HAP-1 (cell line): ENCODE data around the gene AKAP1.
A peak's percentile ranks its signal among the peaks of the same experiment; 100 is the strongest.

Source experiments
- DNase-seq, 2 experiments: peaks; one replicate each; pipeline ENCODE4 v3.0.0-alpha.2; 2016 to 2020; ENCODE audit warnings: low spot score in 2 of 2
- H3K27me3 ChIP-seq: fragments of 250-450 bp; sonication (Bioruptor Pico); 2 replicates; pipeline ENCODE4 v1.5.1; 2020; ENCODE audit warnings: low read depth, mild to moderate bottlenecking, moderate library complexity
- H3K36me3 ChIP-seq: fragments of 250-450 bp; sonication (Bioruptor Pico); replicated peaks from 2 replicates; pipeline ENCODE4 v1.5.1; 2020; ENCODE audit warnings: mild to moderate bottlenecking
- H3K4me1 ChIP-seq: fragments of 250-450 bp; sonication (Bioruptor Pico); 2 replicates; pipeline ENCODE4 v1.5.1; 2020; ENCODE audit warnings: mild to moderate bottlenecking
- H3K4me3 ChIP-seq: fragments of 250-450 bp; sonication (Bioruptor Pico); 2 replicates; pipeline ENCODE4 v1.5.1; 2020; ENCODE audit warnings: mild to moderate bottlenecking, moderate library complexity
- H3K9me3 ChIP-seq: fragments of 250-450 bp; sonication (Bioruptor Pico); 2 replicates; pipeline ENCODE4 v1.5.1; 2020; ENCODE audit warnings: mild to moderate bottlenecking, moderate library complexity
- in situ Hi-C: fragments of 300-500 bp; cut with MboI; formaldehyde crosslinking; loops from 3 replicates; pipeline ENCODE4 v1.14.3; 2020; ENCODE audit warnings: low sequenced_read_pairs, inconsistent platforms, mixed read lengths

Gene AKAP1

DNA sequence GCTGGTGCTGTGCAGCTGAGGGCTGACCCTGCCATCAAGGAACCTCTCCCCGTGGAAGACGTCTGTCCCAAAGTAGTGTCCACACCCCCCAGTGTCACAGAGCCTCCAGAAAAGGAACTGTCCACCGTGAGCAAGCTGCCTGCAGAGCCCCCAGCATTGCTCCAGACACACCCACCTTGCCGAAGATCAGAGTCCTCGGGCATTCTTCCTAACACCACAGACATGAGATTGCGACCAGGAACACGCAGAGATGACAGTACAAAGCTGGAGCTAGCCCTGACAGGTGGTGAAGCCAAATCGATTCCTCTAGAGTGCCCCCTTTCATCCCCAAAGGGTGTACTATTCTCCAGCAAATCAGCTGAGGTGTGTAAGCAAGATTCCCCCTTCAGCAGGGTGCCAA lies 20.5 kb downstream of the AKAP1 start:
- H3K4me1 ChIP-seq, result peaks cover under 1% of the 10 kb centered on the region; the same call in 1 of the 2 replicates
- DNase-seq, result no peak
- no peaks in the 10 kb centered on the region for H3K27me3 ChIP-seq
- no peaks in the 10 kb centered on the region for H3K9me3 ChIP-seq
- H3K4me3 ChIP-seq, result no peak overlapping the region
- H3K36me3 ChIP-seq, result peaks cover 4% of the 10 kb centered on the region
- in situ Hi-C loops, result no loop called here

DNA sequence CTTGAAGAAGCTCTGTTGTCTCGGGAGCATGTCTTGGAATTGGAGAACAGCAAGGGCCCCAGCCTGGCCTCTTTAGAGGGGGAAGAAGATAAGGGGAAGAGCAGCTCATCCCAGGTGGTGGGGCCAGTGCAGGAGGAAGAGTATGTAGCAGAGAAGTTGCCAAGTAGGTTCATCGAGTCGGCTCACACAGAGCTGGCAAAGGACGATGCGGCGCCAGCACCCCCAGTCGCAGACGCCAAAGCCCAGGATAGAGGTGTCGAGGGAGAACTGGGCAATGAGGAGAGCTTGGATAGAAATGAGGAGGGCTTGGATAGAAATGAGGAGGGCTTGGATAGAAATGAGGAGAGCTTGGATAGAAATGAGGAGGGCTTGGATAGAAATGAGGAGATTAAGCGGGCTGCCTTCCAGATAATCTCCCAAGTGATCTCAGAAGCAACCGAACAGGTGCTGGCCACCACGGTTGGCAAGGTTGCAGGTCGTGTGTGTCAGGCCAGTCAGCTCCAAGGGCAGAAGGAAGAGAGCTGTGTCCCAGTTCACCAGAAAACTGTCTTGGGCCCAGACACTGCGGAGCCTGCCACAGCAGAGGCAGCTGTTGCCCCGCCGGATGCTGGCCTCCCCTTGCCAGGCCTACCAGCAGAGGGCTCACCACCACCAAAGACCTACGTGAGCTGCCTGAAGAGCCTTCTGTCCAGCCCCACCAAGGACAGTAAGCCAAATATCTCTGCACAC lies 21.2 kb downstream of the AKAP1 start:
- H3K36me3 ChIP-seq, result peaks cover 4% of the 10 kb centered on the region
- H3K4me1 ChIP-seq, result no peaks in the 10 kb centered on the region
- no peaks in the 10 kb centered on the region for H3K27me3 ChIP-seq
- no peak overlapping the region for H3K4me3 ChIP-seq
- peak in 1 of 2 experiments; percentile 40 for DNase-seq
- no peaks in the 10 kb centered on the region for H3K9me3 ChIP-seq
- in situ Hi-C loops, result no loop called here

DNA sequence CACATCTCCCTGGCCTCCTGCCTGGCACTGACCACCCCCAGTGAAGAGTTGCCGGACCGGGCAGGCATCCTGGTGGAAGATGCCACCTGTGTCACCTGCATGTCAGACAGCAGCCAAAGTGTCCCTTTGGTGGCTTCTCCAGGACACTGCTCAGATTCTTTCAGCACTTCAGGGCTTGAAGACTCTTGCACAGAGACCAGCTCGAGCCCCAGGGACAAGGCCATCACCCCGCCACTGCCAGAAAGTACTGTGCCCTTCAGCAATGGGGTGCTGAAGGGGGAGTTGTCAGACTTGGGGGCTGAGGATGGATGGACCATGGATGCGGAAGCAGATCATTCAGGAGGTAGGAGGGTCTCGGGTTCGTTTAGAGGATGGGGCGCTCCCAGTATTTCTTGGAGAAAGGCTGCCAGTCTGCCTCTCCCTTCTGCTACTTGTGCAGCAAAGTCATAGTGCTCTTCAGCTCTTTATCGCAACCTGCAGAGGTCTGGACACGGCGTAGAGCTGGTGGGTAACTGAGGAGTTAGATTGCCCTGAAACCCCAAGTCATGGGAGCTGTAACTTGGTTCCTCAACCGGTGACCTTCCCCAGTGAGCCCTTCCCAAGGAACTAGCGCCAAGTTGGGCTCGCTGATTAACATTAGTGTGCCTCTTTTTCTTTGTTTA lies 21.9 kb downstream of the AKAP1 start:
- Histone ChIP-seq H3K9me3 (no peaks in the 10 kb centered on the region), H3K36me3 (peaks cover 7% of the 10 kb centered on the region), H3K4me1 (no peaks in the 10 kb centered on the region), H3K4me3 (no peak overlapping the region), H3K27me3 (no peaks in the 10 kb centered on the region)
- in situ Hi-C loops, result no loop called here
- no peak for DNase-seq

DNA sequence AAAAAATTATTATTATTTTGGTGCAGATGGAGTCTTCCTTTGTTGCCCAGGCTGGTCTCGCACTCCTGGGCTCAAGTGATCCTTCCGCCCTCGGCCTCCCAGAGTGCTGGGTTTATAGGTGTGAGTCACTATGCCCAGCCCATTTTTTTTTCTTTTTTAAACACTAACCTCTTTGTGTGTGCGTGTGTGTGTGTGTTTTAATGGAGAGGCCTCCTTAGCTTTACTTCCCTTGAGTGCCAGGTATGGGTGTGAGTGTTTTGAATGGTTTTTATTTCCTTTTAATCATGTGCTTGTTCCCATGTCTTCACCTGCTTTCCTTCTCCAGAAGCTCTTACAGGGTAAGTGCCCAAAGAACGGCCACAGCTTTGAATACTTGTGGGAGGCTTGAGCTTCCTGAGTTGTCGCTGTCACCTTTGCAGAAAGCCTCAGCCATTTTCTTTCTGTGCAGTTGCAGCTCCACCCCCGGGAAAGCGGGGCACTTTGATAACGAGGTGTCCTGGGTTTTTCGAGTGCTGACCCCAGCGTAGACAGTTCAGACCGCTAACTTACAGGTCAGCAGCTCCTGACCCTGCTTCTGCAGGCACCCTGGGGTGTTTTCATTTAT lies 22.6 kb downstream of the AKAP1 start:
- H3K9me3 ChIP-seq, result no peaks in the 10 kb centered on the region
- in situ Hi-C loops, result no loop called here
- H3K27me3 ChIP-seq, result no peaks in the 10 kb centered on the region
- H3K36me3 ChIP-seq, result peaks cover 8% of the 10 kb centered on the region
- DNase-seq, result no peak
- no peak overlapping the region for H3K4me3 ChIP-seq
- H3K4me1 ChIP-seq, result no peaks in the 10 kb centered on the region

DNA sequence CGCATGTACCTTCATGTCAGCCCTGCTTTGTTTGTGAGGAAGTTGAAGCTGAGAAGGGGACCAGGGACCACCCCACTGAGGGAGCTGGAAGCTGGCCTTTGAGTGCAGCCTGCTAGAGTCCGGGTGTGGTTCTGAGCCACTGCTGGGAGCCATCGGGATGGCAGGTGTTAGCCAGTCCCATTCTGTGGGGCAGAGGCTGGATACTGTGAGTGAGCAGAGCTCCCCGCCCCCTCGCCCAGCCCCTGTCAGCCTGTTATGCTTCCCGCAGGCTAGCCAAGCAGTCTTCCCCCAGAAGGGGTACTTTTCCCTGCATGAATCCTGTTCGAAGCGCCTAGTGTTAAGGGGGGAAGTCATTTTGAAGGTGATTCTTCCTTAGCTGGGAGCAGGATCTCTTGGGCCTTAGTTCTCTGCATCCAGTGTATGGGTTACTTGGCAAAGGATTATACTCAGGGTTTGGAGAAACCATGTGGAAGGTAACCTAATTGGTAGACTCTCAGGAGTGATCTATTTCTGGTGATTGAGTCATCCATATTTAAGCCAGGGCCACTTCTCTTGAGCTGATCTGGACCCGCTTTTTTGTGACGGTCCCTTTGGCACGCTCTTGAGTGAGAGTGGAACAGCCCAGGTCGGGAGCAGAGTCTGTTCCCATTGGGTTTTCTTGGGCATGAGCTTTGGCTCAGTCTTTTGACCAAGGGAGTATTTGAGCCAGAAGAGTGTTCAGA lies 23.8 kb downstream of the AKAP1 start:
- no peak overlapping the region for H3K4me3 ChIP-seq
- H3K9me3 ChIP-seq, result no peaks in the 10 kb centered on the region
- H3K4me1 ChIP-seq, result no peaks in the 10 kb centered on the region
- no peak for DNase-seq
- no peaks in the 10 kb centered on the region for H3K27me3 ChIP-seq
- H3K36me3 ChIP-seq, result peaks cover 10% of the 10 kb centered on the region
- in situ Hi-C loops, result no loop called here

DNA sequence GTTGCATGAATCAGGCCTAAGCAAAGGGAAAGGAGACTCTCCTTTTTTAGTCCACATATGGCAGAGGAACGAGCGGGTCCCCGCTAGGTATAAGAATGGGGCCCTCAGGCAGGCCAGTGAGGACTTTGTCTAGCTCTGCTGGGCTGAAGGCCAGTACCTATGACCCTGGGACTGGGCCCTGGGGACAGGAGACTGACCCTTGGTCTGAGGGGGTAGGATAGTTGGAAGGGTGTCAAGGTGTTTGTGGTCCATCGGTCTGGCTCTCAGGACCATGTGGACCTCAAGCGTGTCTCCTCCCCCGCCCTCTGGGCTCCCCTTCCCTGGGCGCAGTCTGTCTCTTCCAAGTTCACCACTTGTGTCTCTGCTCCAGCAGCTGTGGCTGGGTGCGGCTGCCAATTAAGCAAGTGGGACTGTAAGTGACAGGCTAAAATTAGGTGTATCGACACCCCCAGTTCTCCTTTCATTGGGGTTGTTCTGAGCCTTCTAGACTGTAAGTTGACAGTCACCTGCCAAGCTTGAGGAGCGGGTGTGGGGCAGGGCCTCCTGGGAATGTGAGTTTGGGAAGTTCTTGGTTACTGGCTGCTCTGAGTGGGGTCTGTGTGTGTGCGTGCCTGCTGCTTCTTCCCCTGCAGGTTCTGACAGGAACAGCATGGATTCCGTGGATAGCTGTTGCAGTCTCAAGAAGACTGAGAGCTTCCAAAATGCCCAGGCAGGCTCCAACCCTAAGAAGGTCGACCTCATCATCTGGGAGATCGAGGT lies 24.5 kb downstream of the AKAP1 start:
- Histone ChIP-seq H3K4me1 (no peaks in the 10 kb centered on the region), H3K36me3 (peaks cover 15% of the 10 kb centered on the region), H3K27me3 (no peaks in the 10 kb centered on the region), H3K9me3 (no peaks in the 10 kb centered on the region), H3K4me3 (no peak overlapping the region)
- no peak for DNase-seq
- in situ Hi-C loops, result no loop called here

DNA sequence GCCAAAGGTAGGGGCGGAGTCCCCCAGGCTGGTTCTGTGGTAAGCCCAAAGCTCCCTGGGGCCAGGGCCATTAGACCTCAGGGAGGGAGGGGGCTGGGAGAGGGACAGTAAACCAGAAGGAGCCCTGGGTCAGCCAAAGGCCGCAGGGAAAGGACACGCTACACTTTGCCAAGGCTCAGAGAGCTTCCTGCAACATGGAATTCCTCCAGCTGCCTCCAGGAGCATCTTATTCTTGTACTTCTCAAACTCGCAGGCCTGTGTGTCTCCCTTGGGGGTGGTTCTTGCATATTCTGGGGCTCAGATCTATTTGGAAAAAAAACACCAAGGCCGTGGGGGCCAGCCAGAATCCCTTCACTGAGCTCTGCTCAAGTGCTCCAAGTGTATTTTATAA lies 25.1 kb downstream of the AKAP1 start:
- in situ Hi-C loops, result no loop called here
- Histone ChIP-seq H3K4me3 (no peak overlapping the region), H3K9me3 (no peaks in the 10 kb centered on the region), H3K4me1 (no peaks in the 10 kb centered on the region), H3K36me3 (peaks cover 19% of the 10 kb centered on the region), H3K27me3 (no peaks in the 10 kb centered on the region)
- no peak for DNase-seq

DNA sequence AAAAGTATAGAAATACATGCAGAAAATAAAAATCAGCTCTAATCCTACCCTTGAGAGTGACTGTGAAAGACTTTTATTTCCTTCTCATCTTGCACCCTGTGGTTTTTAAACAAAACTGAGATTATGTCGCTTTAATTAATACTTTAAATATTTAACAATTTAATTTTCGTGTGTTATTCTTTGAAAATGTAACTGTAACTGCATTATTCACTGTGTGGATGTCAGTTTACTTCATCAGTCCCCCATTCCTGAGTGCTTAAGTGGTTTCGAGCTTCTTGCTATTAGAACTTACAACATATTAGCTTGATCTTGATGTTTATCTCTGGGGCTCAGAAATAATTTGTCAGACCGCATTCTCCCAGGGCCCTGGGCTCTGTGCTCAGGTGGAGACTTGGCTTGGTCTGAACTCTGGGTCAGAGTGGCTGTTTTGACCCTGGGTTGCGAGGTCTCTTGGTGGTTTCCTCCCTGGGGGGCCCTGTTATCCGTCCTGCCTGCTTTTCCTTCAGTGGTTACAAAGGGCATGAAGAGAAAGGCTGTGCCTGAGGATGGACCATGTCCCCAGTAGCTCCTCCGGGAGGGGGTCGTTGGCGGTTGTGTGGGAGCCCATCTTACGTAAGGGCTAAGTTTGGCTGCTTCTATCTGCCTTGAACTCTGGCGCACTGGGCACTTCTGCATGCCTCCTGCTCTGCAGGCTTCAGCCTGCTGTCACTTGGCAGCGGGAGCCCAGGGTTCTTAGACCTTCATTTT lies 25.7 kb downstream of the AKAP1 start:
- Histone ChIP-seq H3K36me3 (peaks cover 23% of the 10 kb centered on the region), H3K4me3 (no peak overlapping the region), H3K27me3 (no peaks in the 10 kb centered on the region), H3K9me3 (no peaks in the 10 kb centered on the region), H3K4me1 (no peaks in the 10 kb centered on the region)
- in situ Hi-C loops, result no loop called here
- no peak for DNase-seq

DNA sequence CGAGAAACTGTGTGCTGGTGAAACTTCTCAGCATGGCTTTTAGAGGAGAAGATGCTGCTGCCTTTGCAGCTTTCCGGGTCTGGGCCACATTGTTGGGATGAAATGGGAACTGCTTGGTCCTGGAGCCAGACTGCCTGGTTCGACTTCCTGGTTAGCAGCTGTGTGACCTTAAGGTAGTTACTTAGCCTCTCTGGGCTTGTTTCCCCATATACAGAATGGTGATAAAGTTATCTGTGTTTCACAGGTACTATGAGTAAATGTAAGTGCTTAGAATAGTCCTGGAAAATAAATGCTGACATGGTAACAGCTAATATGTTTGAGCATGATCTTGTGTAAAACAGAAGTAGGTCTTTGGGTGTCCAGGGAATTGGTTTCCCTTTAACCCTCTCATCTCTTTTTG lies 26.3 kb downstream of the AKAP1 start:
- in situ Hi-C loops, result no loop called here
- H3K9me3 ChIP-seq, result no peaks in the 10 kb centered on the region
- peaks cover 21% of the 10 kb centered on the region for H3K36me3 ChIP-seq
- H3K4me3 ChIP-seq, result no peak overlapping the region
- no peak for DNase-seq
- H3K27me3 ChIP-seq, result no peaks in the 10 kb centered on the region
- no peaks in the 10 kb centered on the region for H3K4me1 ChIP-seq

DNA sequence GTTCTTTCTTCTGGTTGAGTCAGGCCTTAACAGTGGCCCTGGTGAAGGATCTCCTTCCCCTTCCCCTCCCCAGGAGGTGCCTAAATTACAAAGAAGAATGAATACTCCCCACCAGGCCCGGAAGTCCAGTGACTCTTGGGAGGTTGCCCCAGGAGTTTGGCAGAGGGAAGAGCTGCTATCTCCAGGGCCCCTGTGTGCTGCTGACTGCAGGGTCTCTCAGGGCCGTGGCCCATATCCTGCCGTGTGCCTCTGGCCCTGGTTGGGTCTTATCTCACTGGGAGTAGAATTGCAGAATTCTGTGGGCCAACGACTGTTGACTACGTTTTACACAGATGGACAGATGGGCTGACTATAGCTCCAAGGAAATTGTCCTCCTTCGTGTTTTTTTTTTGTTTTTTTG lies 28.0 kb downstream of the AKAP1 start:
- Histone ChIP-seq H3K4me3 (no peak overlapping the region), H3K27me3 (no peaks in the 10 kb centered on the region), H3K9me3 (no peaks in the 10 kb centered on the region), H3K36me3 (peaks cover 31% of the 10 kb centered on the region), H3K4me1 (no peaks in the 10 kb centered on the region)
- DNase-seq, result no peak
- in situ Hi-C loops, result no loop called here

DNA sequence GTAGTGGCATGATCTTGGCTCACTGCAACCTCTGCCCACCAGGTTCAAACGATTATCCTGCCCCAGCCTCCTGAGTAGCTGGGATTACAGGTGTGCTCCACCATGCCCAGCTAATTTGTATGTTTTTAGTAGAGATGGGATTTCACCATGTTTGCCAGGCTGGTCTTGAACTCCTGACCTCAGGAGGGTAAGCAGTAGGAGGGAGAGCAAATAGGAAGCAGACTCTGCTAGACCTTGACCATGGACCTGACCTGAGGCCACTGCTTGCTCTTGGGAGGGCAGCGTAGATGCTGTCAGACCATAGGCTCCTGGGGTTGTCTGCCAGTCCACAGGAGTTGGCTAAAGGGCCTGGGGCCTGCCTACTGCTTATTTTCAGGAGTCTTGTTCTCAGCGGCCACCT lies 28.6 kb downstream of the AKAP1 start:
- no peak for DNase-seq
- Histone ChIP-seq H3K4me3 (no peak overlapping the region), H3K36me3 (peaks cover 36% of the 10 kb centered on the region), H3K4me1 (no peaks in the 10 kb centered on the region), H3K27me3 (no peaks in the 10 kb centered on the region), H3K9me3 (no peaks in the 10 kb centered on the region)
- in situ Hi-C loops, result no loop called here

DNA sequence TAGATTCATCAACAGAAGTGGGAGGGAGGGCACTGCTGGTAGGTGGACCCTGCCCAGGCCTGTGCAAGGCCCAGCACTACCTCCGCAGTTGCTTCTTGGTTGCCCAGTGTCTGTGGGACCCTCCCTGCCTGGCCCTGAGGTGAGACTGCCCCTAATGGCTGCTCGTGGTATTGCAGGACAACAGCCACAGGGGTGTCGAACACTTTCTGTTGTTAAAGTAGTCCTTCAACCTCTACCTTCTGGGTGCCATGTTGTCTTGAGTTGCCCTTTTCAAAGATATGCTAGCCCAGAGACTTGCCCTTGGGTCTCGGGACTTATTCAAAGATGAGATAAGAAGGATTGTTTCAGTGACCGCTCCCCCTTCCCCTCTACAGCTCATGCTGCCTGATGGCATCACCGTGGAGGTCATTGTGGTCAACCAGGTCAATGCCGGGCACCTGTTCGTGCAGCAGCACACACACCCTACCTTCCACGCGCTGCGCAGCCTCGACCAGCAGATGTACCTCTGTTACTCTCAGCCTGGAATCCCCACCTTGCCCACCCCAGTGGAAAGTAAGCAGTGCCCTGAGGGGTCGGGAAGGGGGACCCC lies 29.1 kb downstream of the AKAP1 start:
- H3K36me3 ChIP-seq, result peaks cover 41% of the 10 kb centered on the region
- in situ Hi-C loops, result no loop called here

More for the DNA sequence above, 29.1 kb downstream of the AKAP1 start:
- Histone ChIP-seq H3K27me3 (no peaks in the 10 kb centered on the region), H3K9me3 (no peaks in the 10 kb centered on the region), H3K4me1 (no peaks in the 10 kb centered on the region), H3K4me3 (no peak overlapping the region)
- DNase-seq, result peak; percentile 38 to 83
